A549 (cell line): ENCODE measurements around the gene TMPRSS4.

ENCODE experiments used
- CBX2 ChIP-seq: fragments of 200-600 bp; sonication (generic); IDR thresholded peaks from 2 replicates; pipeline ENCODE4 v1.6.1; 2016; ENCODE audit warnings: low read depth, mild to moderate bottlenecking, borderline replicate concordance
- CTCF ChIP-seq: fragments of >200 bp; sonication (Bioruptor Twin); formaldehyde crosslinking; IDR thresholded peaks from 3 replicates; pipeline ENCODE4 v1.5.1; 2016
- ELK1 ChIP-seq: fragments of 150-350 bp; IDR thresholded peaks from 2 replicates; pipeline ENCODE4 v1.6.1; 2014; ENCODE audit warnings: low read depth, mild to moderate bottlenecking, low read length
- EP300 ChIP-seq, 2 experiments: fragments of >200 bp; sonication (Bioruptor Twin); formaldehyde crosslinking; IDR thresholded peaks; 2 replicates in 1 of 2; 3 replicates in 1 of 2; pipeline ENCODE4 v1.6.1; 2016 to 2017
- MAX ChIP-seq: IDR thresholded peaks from 2 replicates; pipeline ENCODE4 v1.6.1; 2012
- POLR2A ChIP-seq: IDR thresholded peaks from 2 replicates; pipeline ENCODE4 v1.6.1; 2012; ENCODE audit warnings: mild to moderate bottlenecking, low read length
- REST ChIP-seq: fragments of 200-600 bp; sonication (generic); IDR thresholded peaks from 2 replicates; pipeline ENCODE4 v1.6.1; 2016; ENCODE audit warnings: antibody characterized with exemption, mild to moderate bottlenecking, moderate library complexity
- ZFP36 ChIP-seq: fragments of 450-650 bp; IDR thresholded peaks from 2 replicates; pipeline ENCODE4 v1.6.1; 2014; ENCODE audit warnings: borderline replicate concordance; ENCODE audit not compliant: partially characterized antibody
- ZSCAN20 ChIP-seq: fragments of 250-450 bp; sonication (Bioruptor Pico); IDR thresholded peaks from 2 replicates; pipeline ENCODE4 v1.8.0; 2022; ENCODE audit warnings: mild to moderate bottlenecking, moderate library complexity

GRCh38 chr11:118104491-118104890 is 27.6 kb downstream of the TMPRSS4 start:
- TF ChIP-seq EP300 (IDR thresholded peaks at IDR 0.05) (no peak), ZSCAN20 (CRISPR knock-in tag) (no peak), CTCF (no peak), CBX2 (no peak), ELK1 (no peak), MAX (no peak), POLR2A (no peak), ZFP36 (no peak), REST (no peak)
